Immature natural killer cell (primary cell): ENCODE measurements around the gene ZNF189. TPM values are rescaled to one million over a fixed set of nuclear protein-coding genes. Genes with fewer than 3 reads are reported as not detected.

ENCODE experiments used
- DNase-seq, 3 donors: peaks; one replicate each; pipeline ENCODE4 v3.0.0; 2022; ENCODE audit warnings: mixed read lengths in 1 of 3
- H3K27ac Mint-ChIP-seq, 6 donors: one replicate each; pipeline ENCODE4 v1.8.0; 2020; ENCODE audit warnings: mixed read lengths in 6 of 6, mild to moderate bottlenecking in 5 of 6, inconsistent platforms in 4 of 6, moderate library complexity in 3 of 6
- H3K27me3 Mint-ChIP-seq, 3 donors: one replicate each; pipeline ENCODE4 v1.8.0; 2020 to 2021; ENCODE audit warnings: low read depth in 3 of 3, mild to moderate bottlenecking in 3 of 3, mixed read lengths in 3 of 3, moderate library complexity in 3 of 3, inconsistent platforms in 1 of 3
- H3K36me3 Mint-ChIP-seq, 3 donors: one replicate each; pipeline ENCODE4 v1.8.0; 2020; ENCODE audit warnings: mixed read lengths in 3 of 3, inconsistent platforms in 2 of 3, mild to moderate bottlenecking in 2 of 3
- H3K4me1 Mint-ChIP-seq, 2 donors: one replicate each; pipeline ENCODE4 v1.8.0; 2020; ENCODE audit warnings: inconsistent platforms in 2 of 2, mild to moderate bottlenecking in 2 of 2, mixed read lengths in 2 of 2, moderate library complexity in 1 of 2
- H3K4me3 Mint-ChIP-seq, 5 donors: one replicate each; pipeline ENCODE4 v1.8.0; 2020; ENCODE audit warnings: mild to moderate bottlenecking in 5 of 5, mixed read lengths in 5 of 5, inconsistent platforms in 3 of 5, moderate library complexity in 3 of 5
- H3K9me3 Mint-ChIP-seq, 6 donors: one replicate each; pipeline ENCODE4 v1.8.0; 2020; ENCODE audit warnings: mild to moderate bottlenecking in 6 of 6, mixed read lengths in 6 of 6, inconsistent platforms in 4 of 6, moderate library complexity in 3 of 6
- polyA plus RNA-seq, 3 donors: library from polyadenylated mRNA; unstranded; fragments of 300-500 nt; fragmentation: Illumina TruSeq; gene quantifications; one replicate each; pipeline ENCODE4 v1.2.3, GENCODE V29; 2021

The ZNF189 gene
- polyA plus RNA-seq, 3 donors from 2014 or later = 0.60 to 3.1 TPM; not detected in 1

DNA sequence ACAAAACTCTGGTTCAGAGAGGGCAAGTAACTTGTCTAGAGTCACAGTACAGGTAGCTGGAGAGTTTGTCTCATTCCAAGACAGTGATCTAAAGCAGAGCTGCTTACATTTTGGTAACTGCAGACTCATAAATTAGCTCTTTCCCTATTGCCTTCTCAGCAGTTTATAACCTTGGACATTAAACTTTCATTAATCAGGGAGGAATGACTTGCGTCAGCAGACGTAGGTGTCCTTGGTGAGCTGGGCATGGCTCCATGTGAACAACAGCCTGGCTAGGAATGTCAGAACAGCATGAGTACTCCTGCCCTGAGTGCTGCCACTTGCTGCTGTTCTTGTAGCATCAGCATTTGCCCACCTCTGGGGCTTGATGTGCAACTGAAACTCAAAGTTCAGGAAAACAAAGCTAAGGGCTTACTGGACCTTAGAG, 39.2 kb downstream of the ZNF189 start:
- H3K4me1 Mint-ChIP-seq = no peaks in the 10 kb centered on the region
- no peak for DNase-seq
- no peak overlapping the region for H3K4me3 Mint-ChIP-seq
- H3K9me3 Mint-ChIP-seq = no peaks in the 10 kb centered on the region
- H3K27me3 Mint-ChIP-seq = peaks cover 0 to 2% (median 0%) of the 10 kb centered on the region in 3 donors
- H3K27ac Mint-ChIP-seq = no peak overlapping the region
- H3K36me3 Mint-ChIP-seq = no peaks in the 10 kb centered on the region

DNA sequence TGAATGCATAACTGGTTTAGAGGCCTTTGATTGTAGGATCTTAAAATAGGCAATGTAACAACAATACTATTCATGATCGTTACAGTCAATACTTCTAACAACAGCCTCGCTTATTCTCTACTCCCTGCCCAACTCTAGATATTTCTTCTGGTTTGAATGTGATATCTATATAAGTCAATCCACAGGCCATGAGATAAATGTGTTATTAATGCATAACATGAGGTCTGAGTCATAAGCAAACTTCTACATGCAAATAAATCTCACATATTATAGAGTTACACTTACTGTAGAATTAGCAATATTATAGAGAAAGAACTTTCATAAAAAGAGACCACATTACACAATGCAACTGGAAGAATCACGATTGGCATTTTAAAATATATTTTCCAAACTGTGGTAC, 39.9 kb downstream of the ZNF189 start:
- Mint-ChIP-seq H3K4me1 (no peaks in the 10 kb centered on the region), H3K27me3 (peaks cover 2 to 6% (median 2%) of the 10 kb centered on the region in 3 donors), H3K27ac (no peak overlapping the region), H3K4me3 (no peak overlapping the region), H3K9me3 (no peaks in the 10 kb centered on the region), H3K36me3 (no peaks in the 10 kb centered on the region)
- DNase-seq = no peak

DNA sequence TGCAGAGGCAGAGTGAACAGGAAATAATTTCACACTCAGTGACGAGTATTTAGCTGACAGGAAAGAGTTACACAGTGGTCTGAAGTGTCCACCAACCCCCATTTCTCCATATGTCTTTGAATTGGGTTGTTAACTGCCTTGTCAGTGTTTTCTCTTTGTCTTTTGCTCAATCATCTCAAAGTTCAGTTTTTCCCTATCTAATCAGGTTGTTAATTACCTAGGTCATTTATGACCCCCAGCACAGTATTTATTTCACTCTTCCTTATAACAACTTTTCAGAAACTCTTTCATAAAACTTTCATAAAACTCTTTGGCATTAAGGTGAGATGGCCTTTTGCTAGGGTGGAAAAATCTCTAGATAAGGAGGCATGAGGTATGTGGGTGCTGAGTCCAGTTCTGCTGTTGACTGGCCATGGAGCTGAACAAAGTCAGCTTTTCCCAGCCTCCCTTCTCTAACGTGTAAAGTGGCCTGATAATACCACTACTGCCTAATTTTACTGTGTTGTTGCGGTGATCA, 42.1 kb downstream of the ZNF189 start:
- no peaks in the 10 kb centered on the region for H3K4me1 Mint-ChIP-seq
- H3K27me3 Mint-ChIP-seq = peaks cover 2 to 18% (median 4%) of the 10 kb centered on the region in 3 donors
- no peaks in the 10 kb centered on the region for H3K36me3 Mint-ChIP-seq
- no peaks in the 10 kb centered on the region for H3K9me3 Mint-ChIP-seq
- DNase-seq = no peak
- H3K27ac Mint-ChIP-seq = no peak overlapping the region
- H3K4me3 Mint-ChIP-seq = no peak overlapping the region

DNA sequence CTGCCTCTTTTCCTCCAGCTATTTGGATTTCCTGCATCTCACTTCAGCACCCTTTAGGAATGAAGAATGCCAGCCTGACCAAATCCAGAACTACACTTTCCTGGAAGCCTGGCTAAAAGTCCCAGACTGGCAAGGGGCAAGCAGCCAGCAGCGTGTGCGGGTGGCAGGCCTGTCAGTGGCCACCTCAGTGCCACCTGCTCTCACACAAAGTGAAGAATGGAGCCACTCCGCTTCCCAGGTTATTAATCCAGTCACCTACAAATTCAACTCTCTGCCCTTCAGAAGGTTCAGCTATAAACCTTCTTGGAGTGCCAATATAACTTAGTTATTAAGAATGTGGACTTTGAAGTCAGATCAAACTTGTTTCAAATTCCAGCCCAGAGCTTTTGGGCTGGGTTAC, 43.7 kb downstream of the ZNF189 start:
- DNase-seq = no peak
- Mint-ChIP-seq H3K9me3 (peaks cover 0 to 4% (median 0%) of the 10 kb centered on the region in 6 donors), H3K27me3 (peaks cover 4 to 22% (median 4%) of the 10 kb centered on the region in 3 donors), H3K4me1 (no peaks in the 10 kb centered on the region), H3K27ac (no peak overlapping the region), H3K36me3 (no peaks in the 10 kb centered on the region), H3K4me3 (no peak overlapping the region)

DNA sequence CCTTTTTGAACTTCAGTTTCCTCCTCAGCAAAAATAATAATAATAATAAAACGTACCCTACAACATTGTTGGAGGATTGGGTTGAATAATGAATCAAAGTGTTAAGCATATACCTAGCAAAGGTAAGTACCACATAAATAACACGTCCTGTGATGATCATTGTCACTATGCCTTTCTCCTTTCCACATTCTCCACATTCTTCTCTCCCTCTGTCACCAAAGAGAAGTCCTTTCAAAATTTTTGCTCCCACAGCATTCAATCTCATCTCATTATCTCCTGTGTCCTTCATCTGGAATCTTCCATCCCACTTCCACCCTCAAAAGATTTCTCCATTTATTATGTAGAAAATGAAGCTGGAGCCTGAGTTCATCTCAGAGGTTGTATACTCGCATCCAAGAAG, 44.1 kb downstream of the ZNF189 start:
- no peaks in the 10 kb centered on the region for H3K36me3 Mint-ChIP-seq
- H3K4me1 Mint-ChIP-seq = no peaks in the 10 kb centered on the region
- H3K9me3 Mint-ChIP-seq = peaks cover 0 to 4% (median 0%) of the 10 kb centered on the region in 6 donors
- peaks cover 4 to 22% (median 4%) of the 10 kb centered on the region in 3 donors for H3K27me3 Mint-ChIP-seq
- H3K4me3 Mint-ChIP-seq = no peak overlapping the region
- no peak for DNase-seq
- no peak overlapping the region for H3K27ac Mint-ChIP-seq

DNA sequence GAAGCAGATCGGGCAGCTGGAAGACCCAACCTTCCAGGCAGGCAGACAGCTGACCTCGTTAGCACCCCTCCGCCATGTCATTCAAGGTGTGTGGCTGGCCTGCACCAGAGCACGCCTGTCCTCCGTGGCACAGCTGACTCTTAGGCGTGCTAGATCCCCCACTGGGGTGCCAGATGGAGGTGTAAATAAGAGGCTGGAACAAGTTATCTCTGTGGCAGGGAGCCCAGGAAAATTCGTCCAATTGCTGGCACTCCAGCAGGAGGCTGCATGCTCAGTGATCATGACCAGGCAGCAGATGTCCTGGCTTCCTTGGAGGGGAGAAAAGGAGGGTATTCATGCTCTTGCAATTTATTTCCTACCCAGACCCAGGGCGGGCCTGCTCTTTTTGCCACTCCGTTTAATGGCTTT, 44.7 kb downstream of the ZNF189 start:
- peaks cover 4 to 23% (median 4%) of the 10 kb centered on the region in 3 donors for H3K27me3 Mint-ChIP-seq
- H3K36me3 Mint-ChIP-seq = no peaks in the 10 kb centered on the region
- H3K4me1 Mint-ChIP-seq = peaks cover 0 to 1% of the 10 kb centered on the region in 2 donors
- no peak for DNase-seq
- H3K4me3 Mint-ChIP-seq = no peak overlapping the region
- H3K9me3 Mint-ChIP-seq = peaks cover 0 to 4% (median 0%) of the 10 kb centered on the region in 6 donors
- H3K27ac Mint-ChIP-seq = no peak overlapping the region

DNA sequence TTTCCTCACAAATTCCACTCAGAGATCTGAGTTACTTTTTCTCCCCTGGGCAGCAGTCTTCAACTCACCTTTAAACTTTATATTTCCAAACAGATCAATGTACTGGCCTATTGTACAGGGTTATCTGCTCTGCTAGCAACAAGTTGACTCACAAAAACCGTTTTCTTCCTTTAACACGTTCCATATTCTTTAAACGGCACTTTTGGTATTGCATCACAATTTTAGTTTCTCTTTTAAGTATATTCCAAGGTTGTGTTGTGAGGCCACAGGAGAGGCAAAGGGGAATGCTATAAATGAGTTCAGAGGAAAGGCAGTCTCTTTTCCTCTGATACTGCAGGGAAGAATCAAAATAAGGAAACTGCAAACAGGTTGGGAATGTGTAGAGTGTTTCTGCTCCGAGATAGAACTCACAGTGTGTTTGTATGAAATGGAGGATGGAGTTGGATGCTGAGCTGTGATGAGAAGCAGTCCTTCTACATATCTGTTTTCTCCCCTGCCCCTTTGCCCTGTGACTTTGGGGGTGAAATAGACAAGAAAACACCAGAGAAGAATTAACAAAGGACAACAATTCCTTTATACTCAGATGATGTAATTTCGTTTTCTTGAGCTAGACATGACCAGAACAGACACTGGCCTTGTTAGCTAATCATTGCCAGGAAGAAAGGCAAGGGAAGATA, 46.8 kb downstream of the ZNF189 start:
- peaks cover 0 to 5% (median 0%) of the 10 kb centered on the region in 6 donors for H3K9me3 Mint-ChIP-seq

DNA sequence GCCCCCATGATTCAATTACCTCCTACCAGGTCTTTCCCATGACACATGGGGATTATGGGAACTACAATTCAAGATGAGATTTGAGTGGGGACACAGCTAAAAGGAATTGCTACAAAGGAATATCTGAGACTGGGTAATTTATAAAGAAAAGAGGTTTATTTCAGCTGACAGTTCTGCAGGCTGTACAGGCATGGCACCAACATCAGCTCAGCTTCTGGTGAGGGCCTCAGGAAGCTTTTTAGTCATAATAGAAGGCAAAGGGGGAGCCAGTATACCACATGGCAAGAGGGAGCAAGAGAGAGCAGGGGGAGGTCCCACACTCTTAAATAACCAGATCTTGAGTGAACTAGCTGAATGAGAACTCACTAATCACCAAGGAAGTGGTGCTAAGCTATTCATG, 48.1 kb downstream of the ZNF189 start:
- H3K4me1 Mint-ChIP-seq = peaks cover 7 to 9% of the 10 kb centered on the region in 2 donors
- no peaks in the 10 kb centered on the region for H3K36me3 Mint-ChIP-seq
- H3K27me3 Mint-ChIP-seq = peaks cover 11 to 34% (median 12%) of the 10 kb centered on the region in 3 donors
- H3K9me3 Mint-ChIP-seq = peaks cover 0 to 5% (median 0%) of the 10 kb centered on the region in 6 donors
- H3K27ac Mint-ChIP-seq = no peak overlapping the region
- DNase-seq = no peak
- H3K4me3 Mint-ChIP-seq = no peak overlapping the region

More for the DNA sequence above, 46.8 kb downstream of the ZNF189 start:
- peaks cover 7 to 9% of the 10 kb centered on the region in 2 donors for H3K4me1 Mint-ChIP-seq
- H3K27me3 Mint-ChIP-seq = peaks cover 7 to 29% (median 11%) of the 10 kb centered on the region in 3 donors
- H3K36me3 Mint-ChIP-seq = no peaks in the 10 kb centered on the region
- no peak overlapping the region for H3K4me3 Mint-ChIP-seq
- no peak for DNase-seq
- no peak overlapping the region for H3K27ac Mint-ChIP-seq

DNA sequence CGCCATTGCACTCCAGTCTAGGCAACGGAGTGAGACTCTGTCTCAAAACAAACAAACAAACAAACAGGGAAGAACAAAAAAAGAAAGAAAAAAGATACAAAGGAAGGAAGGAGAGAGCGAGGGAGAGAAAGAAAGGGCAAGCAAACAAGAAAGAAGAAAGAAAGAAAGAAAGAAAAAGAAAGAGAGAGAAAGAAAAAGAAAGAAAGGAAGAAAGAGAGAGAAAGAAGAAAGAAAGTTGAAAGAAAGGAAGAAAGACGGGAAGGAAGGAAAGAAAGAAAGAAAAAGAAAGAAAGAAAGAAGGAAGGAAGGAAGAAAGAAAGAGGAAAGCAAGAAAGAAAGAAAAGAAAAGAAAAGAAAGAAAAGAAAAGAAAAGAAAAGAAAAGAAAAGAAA, 50.0 kb downstream of the ZNF189 start:
- peaks cover 10 to 32% (median 16%) of the 10 kb centered on the region in 3 donors for H3K27me3 Mint-ChIP-seq
- no peak overlapping the region for H3K27ac Mint-ChIP-seq
- DNase-seq = no peak
- H3K9me3 Mint-ChIP-seq = peaks cover 0 to 7% (median 0%) of the 10 kb centered on the region in 6 donors
- peaks cover 7 to 9% of the 10 kb centered on the region in 2 donors for H3K4me1 Mint-ChIP-seq
- H3K36me3 Mint-ChIP-seq = no peaks in the 10 kb centered on the region
- H3K4me3 Mint-ChIP-seq = peak overlapping the region in 4 of 5 donors; percentile 36 to 66 (median 56)

DNA sequence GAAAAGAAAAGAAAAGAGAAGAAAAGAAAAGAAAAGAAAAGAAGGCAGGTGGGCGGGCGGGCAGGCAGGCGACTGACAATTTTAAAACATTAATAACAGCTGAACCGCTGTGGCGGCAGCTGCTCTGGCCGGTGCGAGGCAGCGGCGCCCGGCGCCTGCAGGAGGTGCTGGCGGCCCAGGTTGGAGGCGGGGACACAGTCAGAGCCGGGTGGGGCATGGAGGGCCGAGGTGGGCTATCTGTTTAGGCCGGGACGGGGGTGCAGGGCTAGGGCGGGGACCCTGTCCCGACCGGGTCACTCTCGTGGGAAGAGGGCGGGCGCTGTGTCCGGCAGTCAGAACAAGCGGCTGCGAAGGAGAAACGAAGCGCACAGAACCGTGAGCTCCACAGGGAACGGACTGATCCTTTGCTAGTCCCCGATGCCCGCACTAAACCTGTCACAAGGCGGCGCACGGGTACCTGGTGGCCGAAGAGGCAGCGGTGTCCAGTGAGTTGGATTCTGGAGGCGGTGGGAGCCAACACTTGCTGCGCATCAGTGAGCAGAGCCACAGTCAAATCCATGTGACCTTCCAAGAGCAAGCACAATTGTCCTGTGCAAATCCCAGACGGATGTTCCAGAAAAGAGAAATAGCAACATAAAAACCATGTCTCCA, 50.5 kb downstream of the ZNF189 start:
- Mint-ChIP-seq H3K27me3 (peaks cover 10 to 32% (median 17%) of the 10 kb centered on the region in 3 donors), H3K9me3 (peaks cover 0 to 7% (median 0%) of the 10 kb centered on the region in 6 donors), H3K27ac (no peak overlapping the region), H3K4me3 (peak overlapping the region; percentile 3 to 66 (median 36)), H3K4me1 (peaks cover 7 to 9% of the 10 kb centered on the region in 2 donors), H3K36me3 (no peaks in the 10 kb centered on the region)
- DNase-seq = peak; percentile 7 to 22 (median 19)

DNA sequence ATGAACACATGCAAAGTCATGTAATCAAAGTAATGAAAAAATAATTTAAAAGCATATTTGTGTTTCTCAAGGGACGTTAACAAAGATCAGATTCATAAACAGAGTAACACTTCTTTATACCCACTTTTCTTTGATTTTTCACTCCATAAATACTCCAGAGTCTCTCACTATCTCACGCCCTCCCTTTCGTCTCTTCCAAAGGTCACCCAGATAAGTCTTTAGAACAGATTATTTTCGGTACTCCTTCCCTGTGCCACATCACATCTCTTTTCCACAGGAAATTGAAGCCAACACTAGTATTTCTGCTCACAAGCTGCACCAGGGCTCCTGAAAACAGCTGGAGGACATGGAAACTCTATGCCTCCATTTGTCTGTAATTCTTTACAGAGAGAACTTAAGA, 52.3 kb downstream of the ZNF189 start:
- H3K4me3 Mint-ChIP-seq = no peak overlapping the region
- peaks cover 0 to 7% (median 0%) of the 10 kb centered on the region in 6 donors for H3K9me3 Mint-ChIP-seq
- H3K4me1 Mint-ChIP-seq = peaks cover 7 to 9% of the 10 kb centered on the region in 2 donors
- no peak overlapping the region for H3K27ac Mint-ChIP-seq
- H3K27me3 Mint-ChIP-seq = peaks cover 8 to 23% (median 15%) of the 10 kb centered on the region in 3 donors
- no peaks in the 10 kb centered on the region for H3K36me3 Mint-ChIP-seq
- DNase-seq = no peak

DNA sequence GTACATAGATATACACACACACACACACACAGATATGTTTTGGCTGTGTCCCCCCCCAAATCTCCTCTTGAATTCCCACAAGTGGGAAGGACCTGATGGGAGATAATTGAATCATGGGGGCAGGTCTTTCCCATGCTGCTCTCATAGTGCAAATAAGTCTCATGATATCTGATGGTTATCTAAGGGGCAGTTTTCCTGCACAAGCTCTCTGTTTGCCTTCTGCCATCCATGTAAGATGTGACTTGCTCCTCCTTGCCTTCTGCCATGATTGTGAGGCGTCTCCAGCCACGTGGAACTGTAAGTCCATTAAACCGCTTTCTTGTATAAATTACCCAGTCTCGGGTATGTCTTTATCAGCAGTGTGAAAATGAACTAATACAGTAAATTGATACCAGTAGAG, 52.8 kb downstream of the ZNF189 start:
- H3K9me3 Mint-ChIP-seq = peaks cover 0 to 7% (median 0%) of the 10 kb centered on the region in 6 donors

DNA sequence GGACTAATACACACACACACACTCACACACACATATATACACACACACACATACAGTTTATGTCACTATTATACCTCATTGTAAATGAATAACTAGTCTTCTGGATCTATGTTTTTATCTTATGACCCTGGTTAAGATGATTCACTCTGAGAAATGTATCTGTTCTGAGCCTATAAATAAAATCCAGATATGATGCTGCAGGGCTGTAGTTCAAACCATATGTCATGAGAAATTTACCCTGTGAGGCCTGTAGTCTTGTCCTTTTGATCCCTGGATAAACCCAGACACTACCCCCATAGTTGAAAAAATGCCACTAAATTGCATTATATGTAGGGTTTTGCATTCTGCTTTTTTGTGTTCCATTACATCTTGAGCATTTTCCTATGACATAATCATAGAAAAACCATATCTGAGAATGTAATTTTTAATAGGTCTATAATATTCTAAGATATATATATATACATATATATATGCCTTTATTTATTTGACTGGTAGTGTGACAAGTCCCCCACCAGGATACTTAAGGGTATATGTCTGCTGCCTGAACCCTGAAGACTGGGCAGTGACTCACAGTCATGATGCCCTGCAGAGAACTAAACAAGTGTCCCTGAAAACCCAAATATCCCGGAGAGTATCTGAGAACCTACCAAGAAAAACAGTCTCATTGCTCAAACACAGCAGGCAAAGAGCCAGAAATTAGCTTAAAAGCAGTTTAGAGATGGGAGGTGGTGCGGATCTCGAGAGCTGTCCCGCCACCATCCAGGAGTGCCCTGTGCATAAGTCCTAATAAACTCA, 55.3 kb downstream of the ZNF189 start:
- Mint-ChIP-seq H3K36me3 (no peaks in the 10 kb centered on the region), H3K4me1 (peaks cover under 1 to 6% of the 10 kb centered on the region in 2 donors), H3K9me3 (peaks cover 0 to 7% (median 0%) of the 10 kb centered on the region in 6 donors), H3K4me3 (no peak overlapping the region), H3K27me3 (peaks cover 4 to 15% (median 10%) of the 10 kb centered on the region in 3 donors), H3K27ac (no peak overlapping the region)
- no peak for DNase-seq

More for the DNA sequence above, 52.8 kb downstream of the ZNF189 start:
- no peak overlapping the region for H3K4me3 Mint-ChIP-seq
- H3K4me1 Mint-ChIP-seq = peaks cover 7 to 9% of the 10 kb centered on the region in 2 donors
- H3K36me3 Mint-ChIP-seq = no peaks in the 10 kb centered on the region
- no peak for DNase-seq
- no peak overlapping the region for H3K27ac Mint-ChIP-seq
- H3K27me3 Mint-ChIP-seq = peaks cover 8 to 19% (median 13%) of the 10 kb centered on the region in 3 donors
